ENCODE results near the gene RGPD3.

- TF ChIP-seq, protein P1, sequence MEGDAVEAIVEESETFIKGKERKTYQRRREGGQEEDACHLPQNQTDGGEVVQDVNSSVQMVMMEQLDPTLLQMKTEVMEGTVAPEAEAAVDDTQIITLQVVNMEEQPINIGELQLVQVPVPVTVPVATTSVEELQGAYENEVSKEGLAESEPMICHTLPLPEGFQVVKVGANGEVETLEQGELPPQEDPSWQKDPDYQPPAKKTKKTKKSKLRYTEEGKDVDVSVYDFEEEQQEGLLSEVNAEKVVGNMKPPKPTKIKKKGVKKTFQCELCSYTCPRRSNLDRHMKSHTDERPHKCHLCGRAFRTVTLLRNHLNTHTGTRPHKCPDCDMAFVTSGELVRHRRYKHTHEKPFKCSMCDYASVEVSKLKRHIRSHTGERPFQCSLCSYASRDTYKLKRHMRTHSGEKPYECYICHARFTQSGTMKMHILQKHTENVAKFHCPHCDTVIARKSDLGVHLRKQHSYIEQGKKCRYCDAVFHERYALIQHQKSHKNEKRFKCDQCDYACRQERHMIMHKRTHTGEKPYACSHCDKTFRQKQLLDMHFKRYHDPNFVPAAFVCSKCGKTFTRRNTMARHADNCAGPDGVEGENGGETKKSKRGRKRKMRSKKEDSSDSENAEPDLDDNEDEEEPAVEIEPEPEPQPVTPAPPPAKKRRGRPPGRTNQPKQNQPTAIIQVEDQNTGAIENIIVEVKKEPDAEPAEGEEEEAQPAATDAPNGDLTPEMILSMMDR (IDR thresholded peaks at IDR 0.05; ENCODE audit: low read depth, low read length, missing input control), result no peak
- TF ChIP-seq TAF1 (conservative IDR thresholded peaks at IDR 0.05) (no peak), YY1 (IDR thresholded peaks at IDR 0.05) (no peak), SP1 (IDR thresholded peaks at IDR 0.05) (no peak), RAD21 (IDR thresholded peaks at IDR 0.05) (no peak), GABPA (IDR thresholded peaks at IDR 0.05 in 1 of 2, conservative IDR thresholded peaks at IDR 0.05 in 1 of 2) (no peak), NR2F2 (IDR thresholded peaks at IDR 0.05) (no peak), ZBTB33 (IDR thresholded peaks at IDR 0.05) (no peak), HNF4A (conservative IDR thresholded peaks at IDR 0.05) (no peak), HNF4G (IDR thresholded peaks at IDR 0.05) (no peak), EGR1 (IDR thresholded peaks at IDR 0.05; ENCODE audit: low read depth in 2 of 2) (no peak), JUND (IDR thresholded peaks at IDR 0.05) (no peak)
- TF ChIP-seq, protein P2, sequence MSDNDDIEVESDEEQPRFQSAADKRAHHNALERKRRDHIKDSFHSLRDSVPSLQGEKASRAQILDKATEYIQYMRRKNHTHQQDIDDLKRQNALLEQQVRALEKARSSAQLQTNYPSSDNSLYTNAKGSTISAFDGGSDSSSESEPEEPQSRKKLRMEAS (IDR thresholded peaks at IDR 0.05), result no peak
- TF ChIP-seq, protein P3, sequence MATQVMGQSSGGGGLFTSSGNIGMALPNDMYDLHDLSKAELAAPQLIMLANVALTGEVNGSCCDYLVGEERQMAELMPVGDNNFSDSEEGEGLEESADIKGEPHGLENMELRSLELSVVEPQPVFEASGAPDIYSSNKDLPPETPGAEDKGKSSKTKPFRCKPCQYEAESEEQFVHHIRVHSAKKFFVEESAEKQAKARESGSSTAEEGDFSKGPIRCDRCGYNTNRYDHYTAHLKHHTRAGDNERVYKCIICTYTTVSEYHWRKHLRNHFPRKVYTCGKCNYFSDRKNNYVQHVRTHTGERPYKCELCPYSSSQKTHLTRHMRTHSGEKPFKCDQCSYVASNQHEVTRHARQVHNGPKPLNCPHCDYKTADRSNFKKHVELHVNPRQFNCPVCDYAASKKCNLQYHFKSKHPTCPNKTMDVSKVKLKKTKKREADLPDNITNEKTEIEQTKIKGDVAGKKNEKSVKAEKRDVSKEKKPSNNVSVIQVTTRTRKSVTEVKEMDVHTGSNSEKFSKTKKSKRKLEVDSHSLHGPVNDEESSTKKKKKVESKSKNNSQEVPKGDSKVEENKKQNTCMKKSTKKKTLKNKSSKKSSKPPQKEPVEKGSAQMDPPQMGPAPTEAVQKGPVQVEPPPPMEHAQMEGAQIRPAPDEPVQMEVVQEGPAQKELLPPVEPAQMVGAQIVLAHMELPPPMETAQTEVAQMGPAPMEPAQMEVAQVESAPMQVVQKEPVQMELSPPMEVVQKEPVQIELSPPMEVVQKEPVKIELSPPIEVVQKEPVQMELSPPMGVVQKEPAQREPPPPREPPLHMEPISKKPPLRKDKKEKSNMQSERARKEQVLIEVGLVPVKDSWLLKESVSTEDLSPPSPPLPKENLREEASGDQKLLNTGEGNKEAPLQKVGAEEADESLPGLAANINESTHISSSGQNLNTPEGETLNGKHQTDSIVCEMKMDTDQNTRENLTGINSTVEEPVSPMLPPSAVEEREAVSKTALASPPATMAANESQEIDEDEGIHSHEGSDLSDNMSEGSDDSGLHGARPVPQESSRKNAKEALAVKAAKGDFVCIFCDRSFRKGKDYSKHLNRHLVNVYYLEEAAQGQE (IDR thresholded peaks at IDR 0.05), result no peak
Observed at GRCh38 chr2:106350980-106351379, 117.2 kb downstream of the RGPD3 start.

Data from liver (tissue), 3 donors.